PC-9 (cell line): Measurements from ENCODE around the gene LAMTOR5.
"Not testable (repeated sequence)": the region's sequence is repeated elsewhere in the genome, so short reads cannot be mapped to it uniquely, and the experiment has no call there.

ENCODE experiments used
- CTCF ChIP-seq: fragments of 200-600 bp; sonication (generic); conservative IDR thresholded peaks from 2 replicates; pipeline ENCODE4 v1.6.1; 2017; ENCODE audit warnings: mixed run types, antibody characterized with exemption, mild to moderate bottlenecking, moderate library complexity
- EZH2 ChIP-seq: fragments of 200-600 bp; sonication (generic); IDR thresholded peaks from 2 replicates; pipeline ENCODE4 v1.8.0; 2017; ENCODE audit warnings: antibody characterized with exemption, low read depth

GRCh38 chr1:110396259-110396958 lies 11.1 kb downstream of the LAMTOR5 start:
- TF ChIP-seq EZH2, CTCF: not testable (repeated sequence)
